ENCODE data around the gene RNF113B. TPM values are rescaled to one million over a fixed set of nuclear protein-coding genes. Genes with fewer than 3 reads are reported as not detected.

Gene RNF113B
- total and polyA plus RNA-seq, 11 donors, result not detected

DNA sequence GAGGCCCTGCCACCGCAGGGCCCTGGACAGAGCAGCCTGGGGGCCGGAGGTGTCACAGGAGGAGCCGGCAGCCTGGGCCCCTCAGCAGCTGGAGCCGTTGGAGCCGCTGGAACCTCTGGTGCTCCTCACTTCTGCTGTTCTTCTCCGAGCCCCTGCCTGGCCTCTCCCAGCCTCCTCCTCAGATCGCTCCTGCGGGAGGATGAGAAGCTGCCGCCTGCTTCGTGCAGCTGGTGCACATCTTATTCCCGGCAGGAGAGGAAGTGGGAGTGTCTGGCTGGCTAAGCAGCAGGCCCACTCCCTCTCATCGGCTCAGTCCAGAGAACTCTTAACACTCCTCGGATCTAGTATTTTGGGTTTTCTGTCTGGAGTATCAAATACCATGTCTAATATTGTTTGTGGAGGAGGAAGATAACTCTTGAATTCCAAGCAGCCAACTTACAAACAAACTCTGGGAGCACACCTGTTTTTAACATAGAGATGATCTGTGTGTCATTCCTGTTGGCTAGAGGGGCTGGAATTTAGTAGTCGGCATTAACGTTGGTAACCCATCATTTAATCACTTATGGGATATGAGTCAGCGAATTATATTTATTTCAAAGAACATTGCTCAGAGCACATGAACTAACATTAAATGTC is 37.1 kb upstream of the RNF113B start:
- no peaks in the 10 kb centered on the region for H3K9me3 ChIP-seq
- intact Hi-C loops (cut with DNase I), result loop anchor here in 1 of 10 donors (10.0 kb wide), 1 partner anchor 69 kb away; the partner anchor contains the start of gene FARP1
- WGBS, 4 donors, result 38 to 52% (median 50%) methylated on average over 10 to 16 of the region's 16 CpGs
- H3K4me1 ChIP-seq, result peaks cover 0 to 37% (median 14%) of the 10 kb centered on the region in 12 donors
- no peak overlapping the region for H3K4me3 ChIP-seq
- no peaks in the 10 kb centered on the region for H3K27me3 ChIP-seq
- no peak for TF ChIP-seq POLR2A (IDR thresholded peaks at IDR 0.05)
- TF ChIP-seq, protein P1, sequence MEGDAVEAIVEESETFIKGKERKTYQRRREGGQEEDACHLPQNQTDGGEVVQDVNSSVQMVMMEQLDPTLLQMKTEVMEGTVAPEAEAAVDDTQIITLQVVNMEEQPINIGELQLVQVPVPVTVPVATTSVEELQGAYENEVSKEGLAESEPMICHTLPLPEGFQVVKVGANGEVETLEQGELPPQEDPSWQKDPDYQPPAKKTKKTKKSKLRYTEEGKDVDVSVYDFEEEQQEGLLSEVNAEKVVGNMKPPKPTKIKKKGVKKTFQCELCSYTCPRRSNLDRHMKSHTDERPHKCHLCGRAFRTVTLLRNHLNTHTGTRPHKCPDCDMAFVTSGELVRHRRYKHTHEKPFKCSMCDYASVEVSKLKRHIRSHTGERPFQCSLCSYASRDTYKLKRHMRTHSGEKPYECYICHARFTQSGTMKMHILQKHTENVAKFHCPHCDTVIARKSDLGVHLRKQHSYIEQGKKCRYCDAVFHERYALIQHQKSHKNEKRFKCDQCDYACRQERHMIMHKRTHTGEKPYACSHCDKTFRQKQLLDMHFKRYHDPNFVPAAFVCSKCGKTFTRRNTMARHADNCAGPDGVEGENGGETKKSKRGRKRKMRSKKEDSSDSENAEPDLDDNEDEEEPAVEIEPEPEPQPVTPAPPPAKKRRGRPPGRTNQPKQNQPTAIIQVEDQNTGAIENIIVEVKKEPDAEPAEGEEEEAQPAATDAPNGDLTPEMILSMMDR (IDR thresholded peaks at IDR 0.05), result no peak
- H3K27ac ChIP-seq, result peak overlapping the region in 1 of 12 donors; percentile 29
- peaks cover 0 to 3% (median 0%) of the 10 kb centered on the region in 9 donors for H3K36me3 ChIP-seq
- DNase-seq (peak in 2 of 5 donors; percentile 22 to 44), ATAC-seq (peak; percentile 33 to 76 (median 48))

DNA sequence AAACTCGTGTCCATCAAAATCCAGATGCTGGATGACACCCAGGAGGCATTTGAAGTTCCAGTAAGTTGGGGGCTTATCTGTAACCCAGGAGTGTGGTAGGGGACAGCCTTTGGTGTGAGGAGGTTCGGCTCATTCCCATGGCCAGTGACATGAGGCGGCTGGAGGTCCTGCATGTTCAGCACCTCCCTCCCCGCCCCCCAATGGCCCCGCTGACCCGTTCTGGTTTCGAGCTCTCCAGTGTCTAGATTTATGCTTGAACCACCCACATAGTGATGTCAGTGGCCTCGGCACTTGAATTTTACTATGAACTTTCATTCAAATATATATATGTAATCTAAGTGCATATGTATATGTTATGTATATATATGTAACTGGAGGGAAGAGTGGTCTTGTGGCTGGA is 36.3 kb upstream of the RNF113B start:
- H3K36me3 ChIP-seq, result peaks cover 0 to 3% (median 0%) of the 10 kb centered on the region in 9 donors
- H3K27ac ChIP-seq, result no peak overlapping the region
- WGBS, 4 donors, result 81 to 88% (median 84%) methylated on average over 8 of the region's 8 CpGs
- peaks cover 0 to 39% (median 14%) of the 10 kb centered on the region in 12 donors for H3K4me1 ChIP-seq
- DNase-seq, result no peak
- H3K9me3 ChIP-seq, result no peaks in the 10 kb centered on the region
- no peak for TF ChIP-seq POLR2A (IDR thresholded peaks at IDR 0.05)
- TF ChIP-seq, protein P1 (IDR thresholded peaks at IDR 0.05), result no peak
- no peak overlapping the region for H3K4me3 ChIP-seq
- intact Hi-C loops (cut with DNase I), result loop anchor here in 1 of 10 donors (10.0 kb wide), 1 partner anchor 69 kb away; the partner anchor contains the start of gene FARP1
- no peak for ATAC-seq
- no peaks in the 10 kb centered on the region for H3K27me3 ChIP-seq

DNA sequence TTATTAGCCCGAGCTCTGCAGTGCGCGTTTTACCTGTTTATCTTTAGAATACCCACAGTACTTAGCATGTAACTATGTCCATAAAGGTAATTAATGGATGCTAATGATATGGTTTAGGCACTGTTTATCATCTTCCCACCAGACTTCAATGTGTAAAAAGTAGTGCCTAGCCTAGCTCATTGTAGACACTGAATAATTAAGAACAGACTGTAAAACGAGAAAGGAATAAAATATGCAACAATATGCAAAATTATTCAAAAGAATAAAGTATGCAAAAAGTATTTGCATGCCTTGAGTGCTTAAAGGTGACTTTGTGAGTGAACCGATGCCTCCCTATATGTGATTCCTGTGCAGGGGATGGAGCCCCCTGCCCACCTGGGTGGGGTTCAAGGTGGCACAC is 35.7 kb upstream of the RNF113B start:
- Histone ChIP-seq H3K27me3 (no peaks in the 10 kb centered on the region), H3K27ac (no peak overlapping the region), H3K9me3 (no peaks in the 10 kb centered on the region), H3K36me3 (peaks cover 0 to 3% (median 0%) of the 10 kb centered on the region in 9 donors), H3K4me3 (no peak overlapping the region), H3K4me1 (peaks cover 0 to 44% (median 14%) of the 10 kb centered on the region in 12 donors)
- intact Hi-C loops (cut with DNase I), result loop anchor here in 1 of 10 donors (10.0 kb wide), 1 partner anchor 68 kb away; the partner anchor contains the start of gene FARP1
- ATAC-seq (no peak), DNase-seq (no peak)
- TF ChIP-seq POLR2A (IDR thresholded peaks at IDR 0.05), result no peak
- TF ChIP-seq, protein P1 (IDR thresholded peaks at IDR 0.05), result no peak
- WGBS, 4 donors, result 93 to 95% (median 94%) methylated on average over 5 of the region's 5 CpGs

DNA sequence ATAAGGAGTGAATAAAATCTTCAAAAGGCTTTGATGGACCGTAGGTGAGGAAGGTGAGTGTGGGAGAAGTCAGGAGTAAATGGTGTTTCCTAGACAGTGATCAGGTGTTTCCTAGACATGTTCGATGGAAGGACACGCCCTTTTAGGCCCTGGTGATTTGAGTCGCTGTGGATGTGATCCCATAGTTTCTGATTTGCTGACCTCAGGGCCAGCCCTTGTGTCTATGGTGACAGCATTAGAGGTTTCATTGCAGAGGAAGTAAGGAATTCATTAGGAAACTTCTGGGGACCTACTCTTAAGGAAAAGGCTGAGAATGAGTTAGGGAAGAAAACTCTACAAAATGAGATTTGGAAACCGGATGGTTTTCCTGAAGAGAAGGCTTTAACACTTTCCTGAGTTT is 31.5 kb upstream of the RNF113B start:
- H3K27me3 ChIP-seq, result no peaks in the 10 kb centered on the region
- peaks cover 0 to 29% (median 8%) of the 10 kb centered on the region in 12 donors for H3K9me3 ChIP-seq
- 79 to 92% (median 84%) methylated on average over 5 of the region's 5 CpGs for WGBS, 4 donors
- TF ChIP-seq, protein P1 (IDR thresholded peaks at IDR 0.05), result no peak
- no peak for TF ChIP-seq POLR2A (IDR thresholded peaks at IDR 0.05)
- H3K4me3 ChIP-seq, result no peak overlapping the region
- peaks cover 0 to 28% (median 7%) of the 10 kb centered on the region in 12 donors for H3K4me1 ChIP-seq
- H3K36me3 ChIP-seq, result peaks cover 0 to 3% (median 0%) of the 10 kb centered on the region in 9 donors
- DNase-seq (no peak), ATAC-seq (no peak)
- peak overlapping the region in 1 of 12 donors; percentile 42 for H3K27ac ChIP-seq
- intact Hi-C loops (cut with DNase I), result no loop called here
